HEK293 (cell line): ENCODE data around the gene KIAA0586.

ENCODE experiments used
- CTCF ChIA-PET: fragments of 350-600 bp; formaldehyde crosslinking; extraction: SDS; loops from one replicate; lab custom pipeline; 2021; ENCODE audit warnings: antibody characterized with exemption; lab: Yijun Ruan, JAX
- POLR2A ChIA-PET: fragments of 300-600 bp; formaldehyde crosslinking; extraction: SDS; loops from one replicate; lab custom pipeline; 2020; ENCODE audit warnings: antibody characterized with exemption, inconsistent platforms; lab: Yijun Ruan, JAX
- H3K27ac ChIP-seq: fragments of 200-500 bp; sonication (Bioruptor generic); 2 replicates; pipeline ENCODE4 v1.5.1; 2014; ENCODE audit warnings: low read depth, low read length, control low read depth, inconsistent platforms; ENCODE audit errors: extremely low read depth
- H3K36me3 ChIP-seq, 2 experiments: fragments of 200-500 bp in 1 of 2; sonication (Bioruptor generic) in 1 of 2; 1 replicate in 1 of 2; 2 replicates in 1 of 2; pipeline ENCODE4 v1.5.1; 2014 to 2017; ENCODE audit warnings: inconsistent platforms in 2 of 2, low read length in 2 of 2; ENCODE audit not compliant: control insufficient read depth in 2 of 2, insufficient read depth in 1 of 2
- H3K4me1 ChIP-seq: fragments of 200-500 bp; sonication (Bioruptor generic); 2 replicates; pipeline ENCODE4 v1.5.1; 2014; ENCODE audit warnings: mild to moderate bottlenecking, low read length, inconsistent platforms; ENCODE audit not compliant: control insufficient read depth, insufficient read depth
- H3K4me3 ChIP-seq: 2 replicates; pipeline ENCODE4 v1.5.1; 2011; ENCODE audit warnings: low read depth, mild to moderate bottlenecking, control low read depth, low read length, moderate library complexity
- H3K9me3 ChIP-seq: fragments of 200-500 bp; sonication (Bioruptor generic); 2 replicates; pipeline ENCODE4 v1.5.1; 2014; ENCODE audit warnings: low read depth, low read length, inconsistent platforms; ENCODE audit not compliant: control insufficient read depth, insufficient read depth
- BCL11A ChIP-seq: fragments of 450-650 bp; formaldehyde crosslinking; IDR thresholded peaks from 2 replicates; pipeline ENCODE4 v1.5.1; 2016; ENCODE audit warnings: low read depth, missing biosample characterization, missing genetic modification characterization
- ELK4 ChIP-seq: IDR thresholded peaks from 2 replicates; pipeline ENCODE4 v1.6.1; 2011; ENCODE audit warnings: mild to moderate bottlenecking, low read depth, low read length, borderline replicate concordance
- KLF16 ChIP-seq: fragments of 450-650 bp; formaldehyde crosslinking; IDR thresholded peaks from 2 replicates; pipeline ENCODE4 v1.5.1; 2017; ENCODE audit warnings: missing biosample characterization, missing genetic modification characterization
- MYNN ChIP-seq: fragments of 450-650 bp; formaldehyde crosslinking; IDR thresholded peaks from 2 replicates; pipeline ENCODE4 v1.5.1; 2016; ENCODE audit warnings: missing biosample characterization, missing genetic modification characterization, borderline replicate concordance
- PRDM10 ChIP-seq: fragments of 450-650 bp; formaldehyde crosslinking; IDR thresholded peaks from 2 replicates; pipeline ENCODE4 v1.5.1; 2016; ENCODE audit warnings: missing biosample characterization, missing genetic modification characterization
- ZBTB10 ChIP-seq: fragments of 450-650 bp; formaldehyde crosslinking; IDR thresholded peaks from 2 replicates; pipeline ENCODE4 v1.5.1; 2016; ENCODE audit warnings: missing biosample characterization, missing genetic modification characterization
- ZBTB7A ChIP-seq: fragments of 450-650 bp; formaldehyde crosslinking; IDR thresholded peaks from 2 replicates; pipeline ENCODE4 v1.5.1; 2016; ENCODE audit warnings: low read depth, missing biosample characterization, missing genetic modification characterization
- ZBTB8A ChIP-seq: fragments of 450-650 bp; formaldehyde crosslinking; IDR thresholded peaks from 2 replicates; pipeline ENCODE4 v1.5.1; 2016; ENCODE audit warnings: missing biosample characterization, missing genetic modification characterization
- ZFP69B ChIP-seq: fragments of 450-650 bp; formaldehyde crosslinking; IDR thresholded peaks from 2 replicates; pipeline ENCODE4 v1.5.1; 2016; ENCODE audit warnings: missing biosample characterization, missing genetic modification characterization
- ZNF148 ChIP-seq: fragments of 450-650 bp; formaldehyde crosslinking; IDR thresholded peaks from 2 replicates; pipeline ENCODE4 v1.5.0; 2017; ENCODE audit warnings: missing biosample characterization, missing genetic modification characterization, borderline replicate concordance
- ZNF174 ChIP-seq: fragments of 450-650 bp; formaldehyde crosslinking; IDR thresholded peaks from 2 replicates; pipeline ENCODE4 v1.5.0; 2017; ENCODE audit warnings: missing biosample characterization, mild to moderate bottlenecking, missing genetic modification characterization
- ZNF2 ChIP-seq: fragments of 450-650 bp; formaldehyde crosslinking; IDR thresholded peaks from 2 replicates; pipeline ENCODE4 v1.5.1; 2016; ENCODE audit warnings: missing biosample characterization, missing genetic modification characterization
- ZNF214 ChIP-seq: fragments of 450-650 bp; formaldehyde crosslinking; IDR thresholded peaks from 2 replicates; pipeline ENCODE4 v1.5.1; 2017; ENCODE audit warnings: missing biosample characterization, mild to moderate bottlenecking, missing genetic modification characterization, borderline replicate concordance
- ZNF488 ChIP-seq: fragments of 450-650 bp; formaldehyde crosslinking; IDR thresholded peaks from 2 replicates; pipeline ENCODE4 v1.5.1; 2016; ENCODE audit warnings: missing biosample characterization, missing genetic modification characterization
- ZNF529 ChIP-seq: fragments of 450-650 bp; formaldehyde crosslinking; IDR thresholded peaks from 2 replicates; pipeline ENCODE4 v1.5.1; 2017; ENCODE audit warnings: missing genetic modification characterization, missing biosample characterization; ENCODE audit not compliant: insufficient replicate concordance
- ZNF707 ChIP-seq: fragments of 450-650 bp; formaldehyde crosslinking; IDR thresholded peaks from 2 replicates; pipeline ENCODE4 v1.5.1; 2016; ENCODE audit warnings: missing biosample characterization, missing genetic modification characterization
- ZNF837 ChIP-seq: fragments of 450-650 bp; formaldehyde crosslinking; IDR thresholded peaks from 2 replicates; pipeline ENCODE4 v1.5.1; 2016; ENCODE audit warnings: missing biosample characterization, missing genetic modification characterization
- ZSCAN16 ChIP-seq: fragments of 450-650 bp; formaldehyde crosslinking; IDR thresholded peaks from 2 replicates; pipeline ENCODE4 v1.5.1; 2016; ENCODE audit warnings: missing biosample characterization, missing genetic modification characterization
- ZSCAN23 ChIP-seq: fragments of 450-650 bp; formaldehyde crosslinking; IDR thresholded peaks from 2 replicates; pipeline ENCODE4 v1.5.1; 2016; ENCODE audit warnings: missing biosample characterization, missing genetic modification characterization

The KIAA0586 gene

GRCh38 chr14:58401587-58401986, 25.9 kb upstream of the KIAA0586 start:
- CTCF ChIA-PET = interaction anchor here (0.6 to 0.7 kb wide), 2 partner anchors 30 to 127 kb away, joined by 3 read pairs; no protein-coding TSS in a partner anchor
- no peak overlapping the region for H3K27ac ChIP-seq
- POLR2A ChIA-PET = no interaction called here
- no peaks in the 10 kb centered on the region for H3K9me3 ChIP-seq
- H3K4me3 ChIP-seq = no peak overlapping the region
- TF ChIP-seq ZFP69B (tag by site-specific recombination) (no peak), ZNF488 (tag by site-specific recombination) (no peak), BCL11A (tag by site-specific recombination) (no peak), ZSCAN23 (no peak), ZNF148 (tag by site-specific recombination) (no peak), ZBTB7A (no peak), ZNF214 (no peak), KLF16 (tag by site-specific recombination) (no peak), ZSCAN16 (no peak), ZNF707 (no peak), ZNF174 (tag by site-specific recombination) (no peak), MYNN (tag by site-specific recombination) (no peak), ZBTB8A (tag by site-specific recombination) (no peak), ELK4 (no peak), PRDM10 (tag by site-specific recombination) (no peak), ZNF529 (no peak)
- peaks cover 0 to 4% of the 10 kb centered on the region in 2 experiments; a peak in 1 of 3 replicates for H3K36me3 ChIP-seq
- H3K4me1 ChIP-seq = no peaks in the 10 kb centered on the region

GRCh38 chr14:58408681-58409215, 18.8 kb upstream of the KIAA0586 start:
- peaks cover 43 to 57% of the 10 kb centered on the region in 2 experiments for H3K36me3 ChIP-seq
- no peak for TF ChIP-seq ZBTB10 (tag by site-specific recombination)
- no peak for TF ChIP-seq ZNF2 (tag by site-specific recombination)
- no peak for TF ChIP-seq ZNF837 (tag by site-specific recombination)
- TF ChIP-seq ZNF707 = no peak
- POLR2A ChIA-PET = interaction anchor here (1.3 kb wide), 1 partner anchor 19 kb away, joined by 4 read pairs; the partner anchor contains the start of genes KIAA0586 and TIMM9

More at GRCh38 chr14:58408681-58409215, 18.8 kb upstream of the KIAA0586 start:
- no peaks in the 10 kb centered on the region for H3K9me3 ChIP-seq
- no peak overlapping the region for H3K27ac ChIP-seq
- CTCF ChIA-PET = interaction anchor here (1.8 kb wide), 1 partner anchor 13 kb away, joined by 6 read pairs; the partner anchor contains the start of gene TOMM20L
- H3K4me1 ChIP-seq = no peaks in the 10 kb centered on the region
- H3K4me3 ChIP-seq = no peak overlapping the region
